ENCODE measurements around the gene TMPRSS11A. TPM values are rescaled to one million over a fixed set of nuclear protein-coding genes. Genes with fewer than 3 reads are reported as not detected.

TMPRSS11A gene
- polyA plus RNA-seq, 1 donor (not counting 4 experiments of a cell fraction or from before 2014, with no cell fraction given): 0.03 TPM

DNA sequence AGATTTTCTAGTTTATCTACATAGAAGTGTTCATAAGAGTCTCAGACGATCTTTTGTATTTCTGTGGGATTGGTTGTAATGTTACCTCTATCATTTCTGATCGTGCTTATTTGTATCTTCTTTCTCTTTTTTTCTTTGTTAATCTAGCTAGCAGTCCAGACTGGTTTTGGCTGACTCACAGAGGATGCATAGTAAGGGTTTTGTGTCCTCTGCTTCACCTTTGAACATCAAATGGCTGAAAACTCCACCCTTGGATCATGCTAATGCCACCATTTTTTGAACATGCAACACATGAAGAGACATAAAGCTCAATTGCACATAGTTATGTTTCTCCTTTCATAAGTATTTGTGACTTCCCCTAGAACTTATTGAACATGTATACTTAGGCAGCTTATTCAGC is 22.8 kb downstream of the TMPRSS11A start:
- Histone ChIP-seq H3K4me1 (ENCODE audit: control insufficient read depth, extremely low read depth, insufficient read depth, low read length) (peaks cover 2% of the 10 kb centered on the region), H3K27ac (ENCODE audit: control insufficient read depth, insufficient read depth, low read length) (no peak overlapping the region), H3K36me3 (ENCODE audit: control insufficient read depth in 2 of 2, extremely low read depth in 1 of 2, insufficient read depth in 2 of 2, low read length in 2 of 2) (no peaks in the 10 kb centered on the region), H2AFZ (ENCODE audit: control insufficient read depth, low read length) (no peak overlapping the region), H3K27me3 (ENCODE audit: control insufficient read depth, extremely low read depth, insufficient read depth, low read length) (no peaks in the 10 kb centered on the region), H3K9ac (ENCODE audit: control insufficient read depth, extremely low read depth, insufficient read depth, low read length) (no peak overlapping the region), H4K20me1 (ENCODE audit: control insufficient read depth, extremely low read depth, insufficient read depth, low read length) (no peaks in the 10 kb centered on the region), H3K4me3 (ENCODE audit: control insufficient read depth in 2 of 3, extremely low read depth in 1 of 3, insufficient read depth in 2 of 3, low read depth in 1 of 3, low read length in 3 of 3) (no peak overlapping the region), H3K9me3 (ENCODE audit: control insufficient read depth, low read depth, low read length) (no peaks in the 10 kb centered on the region), H3K79me2 (ENCODE audit: control insufficient read depth, insufficient read depth, low read length) (no peaks in the 10 kb centered on the region), H3K4me2 (ENCODE audit: control insufficient read depth, extremely low read depth, insufficient read depth, low read depth, low read length) (no peak overlapping the region), H3K9me1 (ENCODE audit: control insufficient read depth, extremely low read depth, insufficient read depth, low read length) (no peaks in the 10 kb centered on the region)
- no peak for TF ChIP-seq EZH2 (IDR thresholded peaks at IDR 0.05; ENCODE audit: low read length)
- TF ChIP-seq, protein P1, sequence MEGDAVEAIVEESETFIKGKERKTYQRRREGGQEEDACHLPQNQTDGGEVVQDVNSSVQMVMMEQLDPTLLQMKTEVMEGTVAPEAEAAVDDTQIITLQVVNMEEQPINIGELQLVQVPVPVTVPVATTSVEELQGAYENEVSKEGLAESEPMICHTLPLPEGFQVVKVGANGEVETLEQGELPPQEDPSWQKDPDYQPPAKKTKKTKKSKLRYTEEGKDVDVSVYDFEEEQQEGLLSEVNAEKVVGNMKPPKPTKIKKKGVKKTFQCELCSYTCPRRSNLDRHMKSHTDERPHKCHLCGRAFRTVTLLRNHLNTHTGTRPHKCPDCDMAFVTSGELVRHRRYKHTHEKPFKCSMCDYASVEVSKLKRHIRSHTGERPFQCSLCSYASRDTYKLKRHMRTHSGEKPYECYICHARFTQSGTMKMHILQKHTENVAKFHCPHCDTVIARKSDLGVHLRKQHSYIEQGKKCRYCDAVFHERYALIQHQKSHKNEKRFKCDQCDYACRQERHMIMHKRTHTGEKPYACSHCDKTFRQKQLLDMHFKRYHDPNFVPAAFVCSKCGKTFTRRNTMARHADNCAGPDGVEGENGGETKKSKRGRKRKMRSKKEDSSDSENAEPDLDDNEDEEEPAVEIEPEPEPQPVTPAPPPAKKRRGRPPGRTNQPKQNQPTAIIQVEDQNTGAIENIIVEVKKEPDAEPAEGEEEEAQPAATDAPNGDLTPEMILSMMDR (optimal IDR thresholded peaks at IDR 0.05 in 1 of 3, IDR thresholded peaks at IDR 0.05 in 1 of 3, conservative IDR thresholded peaks at IDR 0.05 in 1 of 3; ENCODE audit: extremely low read depth in 1 of 3, insufficient read depth in 2 of 3, low read length in 3 of 3): no peak
- dilution Hi-C loops (cut with MboI; ENCODE audit: extremely low pct_ligation_motif_present, low sequenced_read_pairs): no loop called here
- no peak for FAIRE-seq
- DNase-seq (ENCODE audit: low read depth, low spot score): no peak

DNA sequence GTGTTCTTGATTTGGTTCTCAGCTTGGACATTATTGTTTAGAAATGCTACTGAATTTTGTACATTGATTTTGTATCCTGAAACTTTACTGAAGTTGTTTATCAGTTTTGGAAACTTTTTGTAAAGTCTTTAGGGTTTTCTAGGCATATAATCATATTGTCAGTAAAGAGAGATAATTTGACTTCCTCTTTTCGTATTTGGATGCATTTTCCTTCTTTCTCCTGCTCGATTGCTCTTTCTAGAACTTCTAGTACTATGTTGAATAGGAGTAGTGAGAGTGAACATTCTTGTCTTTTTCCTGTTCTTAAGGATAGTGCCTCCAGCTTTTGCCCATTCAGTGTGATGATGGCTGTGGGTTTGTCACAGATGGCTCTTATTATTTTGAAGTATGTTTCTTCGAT is 24.1 kb downstream of the TMPRSS11A start:
- H2AFZ ChIP-seq (ENCODE audit: control insufficient read depth, low read length): no peak overlapping the region
- H3K79me2 ChIP-seq (ENCODE audit: control insufficient read depth, insufficient read depth, low read length): no peaks in the 10 kb centered on the region
- H3K9ac ChIP-seq (ENCODE audit: control insufficient read depth, extremely low read depth, insufficient read depth, low read length): no peak overlapping the region
- H3K27me3 ChIP-seq (ENCODE audit: control insufficient read depth, extremely low read depth, insufficient read depth, low read length): no peaks in the 10 kb centered on the region
- no peak for TF ChIP-seq EZH2 (IDR thresholded peaks at IDR 0.05; ENCODE audit: low read length)
- TF ChIP-seq, protein P1 (optimal IDR thresholded peaks at IDR 0.05 in 1 of 3, IDR thresholded peaks at IDR 0.05 in 1 of 3, conservative IDR thresholded peaks at IDR 0.05 in 1 of 3; ENCODE audit: extremely low read depth in 1 of 3, insufficient read depth in 2 of 3, low read length in 3 of 3): no peak
- H3K4me2 ChIP-seq (ENCODE audit: control insufficient read depth, extremely low read depth, insufficient read depth, low read depth, low read length): no peak overlapping the region
- no peak overlapping the region for H3K27ac ChIP-seq (ENCODE audit: control insufficient read depth, insufficient read depth, low read length)
- DNase-seq (ENCODE audit: low read depth, low spot score) (no peak), FAIRE-seq (no peak)
- H3K36me3 ChIP-seq (ENCODE audit: control insufficient read depth in 2 of 2, extremely low read depth in 1 of 2, insufficient read depth in 2 of 2, low read length in 2 of 2): no peaks in the 10 kb centered on the region
- H4K20me1 ChIP-seq (ENCODE audit: control insufficient read depth, extremely low read depth, insufficient read depth, low read length): no peaks in the 10 kb centered on the region
- dilution Hi-C loops (cut with MboI; ENCODE audit: extremely low pct_ligation_motif_present, low sequenced_read_pairs): no loop called here
- H3K9me1 ChIP-seq (ENCODE audit: control insufficient read depth, extremely low read depth, insufficient read depth, low read length): no peaks in the 10 kb centered on the region
- peaks cover 7% of the 10 kb centered on the region for H3K4me1 ChIP-seq (ENCODE audit: control insufficient read depth, extremely low read depth, insufficient read depth, low read length)
- H3K4me3 ChIP-seq (ENCODE audit: control insufficient read depth in 2 of 3, extremely low read depth in 1 of 3, insufficient read depth in 2 of 3, low read depth in 1 of 3, low read length in 3 of 3): no peak overlapping the region
- no peaks in the 10 kb centered on the region for H3K9me3 ChIP-seq (ENCODE audit: control insufficient read depth, low read depth, low read length)

All from keratinocyte (primary cell).